Transverse colon (tissue), 4 donors: ENCODE measurements around the gene ANKIB1. TPM values are rescaled to one million over a fixed set of nuclear protein-coding genes. Genes with fewer than 3 reads are reported as not detected.

Source experiments
- DNase-seq: peaks from one replicate; pipeline ENCODE4 v3.0.0-alpha.2; 2019
- H3K27ac ChIP-seq, 4 donors: fragments of 200-600 bp; sonication (generic); 2 replicates each; pipeline ENCODE4 v1.5.1; 2016 to 2018; ENCODE audit warnings: inconsistent platforms in 4 of 4
- H3K27me3 ChIP-seq: fragments of 200-600 bp; sonication (generic); 2 replicates; pipeline ENCODE4 v1.5.1; 2017; ENCODE audit warnings: inconsistent platforms
- H3K36me3 ChIP-seq, 4 donors: fragments of 200-600 bp; sonication (generic); 2 replicates each; pipeline ENCODE4 v1.5.1; 2017 to 2019; ENCODE audit warnings: inconsistent platforms in 4 of 4
- H3K4me1 ChIP-seq, 4 donors: fragments of 200-600 bp; sonication (generic); 2 replicates each; pipeline ENCODE4 v1.5.1; 2017 to 2020; ENCODE audit warnings: inconsistent platforms in 4 of 4
- H3K4me3 ChIP-seq, 4 donors: fragments of 200-600 bp; sonication (generic); 1 replicate in 1 of 4; 2 replicates in 3 of 4; pipeline versions ENCODE4 v1.5.1 to v1.6.1; 2017 to 2019; ENCODE audit warnings: inconsistent platforms in 4 of 4
- H3K9me3 ChIP-seq, 2 donors: fragments of 200-600 bp; sonication (generic); 2 replicates each; pipeline ENCODE4 v1.5.1; 2017 to 2019; ENCODE audit warnings: inconsistent platforms in 2 of 2
- CTCF ChIP-seq, 5 experiments: fragments of 200-600 bp in 3 of 5; fragments of 450-650 bp in 2 of 5; sonication (generic) in 3 of 5; IDR thresholded peaks; 1 replicate in 2 of 5; 2 replicates in 3 of 5; pipeline ENCODE4 v1.5.1; 2016 to 2017; ENCODE audit warnings: antibody characterized with exemption in 5 of 5, inconsistent platforms in 3 of 5, mild to moderate bottlenecking in 2 of 5, moderate library complexity in 1 of 5
- EP300 ChIP-seq: sonication (generic); formaldehyde crosslinking; IDR thresholded peaks from one replicate; pipeline ENCODE4 v1.6.1; 2017; ENCODE audit warnings: antibody characterized with exemption, low read depth
- POLR2A ChIP-seq: fragments of 450-650 bp; IDR thresholded peaks from one replicate; pipeline ENCODE4 v1.6.1; 2016; ENCODE audit warnings: antibody characterized with exemption, mild to moderate bottlenecking, moderate library complexity
- POLR2AphosphoS5 ChIP-seq, 3 donors: sonication (generic); formaldehyde crosslinking; IDR thresholded peaks; one replicate each; pipeline ENCODE4 v1.6.1; 2016; ENCODE audit warnings: antibody characterized with exemption in 3 of 3
- WGBS, 2 donors: methylation state at CpG; one replicate each; pipeline ENCODE4 v1.1.5; 2018; ENCODE audit warnings: low coverage in 1 of 2; 5-methylcytosine and 5-hydroxymethylcytosine counted together
- in situ Hi-C, 4 donors: fragments of 200-750 bp; cut with MboI; loops; one replicate each; pipeline versions ENCODE4 v1.15.0 to v1.15.1; 2017; ENCODE audit warnings: low sequenced_read_pairs in 3 of 4, low pct_ligation_motif_present in 1 of 4, low pct_unique_long_range_greater_than_20kb in 1 of 4
- intact Hi-C: fragments of 100-400 bp; cut with DNase I; formaldehyde crosslinking; loops from one replicate; pipeline ENCODE4 v1.15.1; 2023; ENCODE audit warnings: low total_unique reads
- total RNA-seq, 4 donors: library from RNA; depleted of rRNA; stranded (reverse); fragments of >200 nt; gene quantifications; one replicate each; pipeline ENCODE4 v1.1.0, GENCODE V29; 2016

The ANKIB1 gene
- total RNA-seq, 4 donors from 2014 or later = 29.9 to 45.9 (median 38.5) TPM

- 83 to 88% methylated on average over 3 of the region's 3 CpGs for WGBS, 2 donors
- TF ChIP-seq CTCF (IDR thresholded peaks at IDR 0.05) (no peak), POLR2AphosphoS5 (IDR thresholded peaks at IDR 0.05) (no peak), POLR2A (no peak), EP300 (no peak)
Observed at GRCh38 chr7:92313055-92313454, 67.3 kb downstream of the ANKIB1 start.

GRCh38 chr7:92319243-92319642 lies 73.5 kb downstream of the ANKIB1 start:
- intact Hi-C loops (no loop called here), in situ Hi-C loops (no loop called here)
- no peak for DNase-seq
- WGBS, 2 donors = 94 to 96% methylated on average over 3 of the region's 3 CpGs
- H3K27ac ChIP-seq = no peak overlapping the region
- H3K4me1 ChIP-seq = no peaks in the 10 kb centered on the region
- H3K27me3 ChIP-seq = no peaks in the 10 kb centered on the region
- peaks cover 0 to 7% (median 3%) of the 10 kb centered on the region in 4 donors for H3K36me3 ChIP-seq
- no peaks in the 10 kb centered on the region for H3K9me3 ChIP-seq
- H3K4me3 ChIP-seq = no peak overlapping the region
- TF ChIP-seq POLR2AphosphoS5 (IDR thresholded peaks at IDR 0.05) = no peak

More at GRCh38 chr7:92313055-92313454, 67.3 kb downstream of the ANKIB1 start:
- Histone ChIP-seq H3K4me3 (no peak overlapping the region), H3K36me3 (no peaks in the 10 kb centered on the region), H3K9me3 (no peaks in the 10 kb centered on the region), H3K27ac (no peak overlapping the region), H3K27me3 (no peaks in the 10 kb centered on the region), H3K4me1 (no peaks in the 10 kb centered on the region)
- in situ Hi-C loops (no loop called here), intact Hi-C loops (no loop called here)
- DNase-seq = no peak

GRCh38 chr7:92325173-92325572 lies 79.4 kb downstream of the ANKIB1 start:
- intact Hi-C loops = no loop called here
- Histone ChIP-seq H3K27ac (no peak overlapping the region), H3K9me3 (no peaks in the 10 kb centered on the region), H3K4me1 (no peaks in the 10 kb centered on the region), H3K4me3 (no peak overlapping the region), H3K36me3 (peaks cover 0 to 14% (median 2%) of the 10 kb centered on the region in 4 donors), H3K27me3 (no peaks in the 10 kb centered on the region)
- TF ChIP-seq POLR2AphosphoS5 (IDR thresholded peaks at IDR 0.05) (no peak), EP300 (no peak), POLR2A (no peak), CTCF (IDR thresholded peaks at IDR 0.05) (no peak)
- DNase-seq = no peak
- in situ Hi-C loops = no loop called here
- 14 to 32% methylated on average over 1 of the region's 1 CpG for WGBS, 2 donors

GRCh38 chr7:92325858-92326257 lies 80.1 kb downstream of the ANKIB1 start:
- H3K4me3 ChIP-seq = no peak overlapping the region
- 74 to 83% methylated on average over 2 of the region's 2 CpGs for WGBS, 2 donors
- H3K27ac ChIP-seq = no peak overlapping the region
- H3K4me1 ChIP-seq = no peaks in the 10 kb centered on the region
- in situ Hi-C loops (no loop called here), intact Hi-C loops (no loop called here)
- H3K9me3 ChIP-seq = no peaks in the 10 kb centered on the region
- no peak for TF ChIP-seq POLR2AphosphoS5 (IDR thresholded peaks at IDR 0.05)
- TF ChIP-seq EP300 = no peak
- no peak for TF ChIP-seq POLR2A
- TF ChIP-seq CTCF (IDR thresholded peaks at IDR 0.05) = no peak
- no peaks in the 10 kb centered on the region for H3K27me3 ChIP-seq
- H3K36me3 ChIP-seq = peaks cover 0 to 14% (median 0%) of the 10 kb centered on the region in 4 donors
- DNase-seq = no peak

GRCh38 chr7:92330835-92331438 lies 85.2 kb downstream of the ANKIB1 start:
- no peaks in the 10 kb centered on the region for H3K27me3 ChIP-seq
- peaks cover 0 to 8% of the 10 kb centered on the region in 2 donors for H3K9me3 ChIP-seq
- TF ChIP-seq POLR2AphosphoS5 (IDR thresholded peaks at IDR 0.05) = no peak
- no peak for TF ChIP-seq CTCF (IDR thresholded peaks at IDR 0.05)
- TF ChIP-seq POLR2A = no peak
- TF ChIP-seq EP300 = no peak
- intact Hi-C loops = no loop called here
- H3K27ac ChIP-seq = no peak overlapping the region
- peaks cover 0 to 14% (median 3%) of the 10 kb centered on the region in 4 donors for H3K36me3 ChIP-seq
- peak; percentile 8 for DNase-seq
- no peak overlapping the region for H3K4me3 ChIP-seq
- in situ Hi-C loops = no loop called here
- 68 to 75% methylated on average over 2 to 4 of the region's 4 CpGs for WGBS, 2 donors
- H3K4me1 ChIP-seq = no peaks in the 10 kb centered on the region
